Prostate gland (tissue), 2 donors: ENCODE results near the gene CDH13. TPM values are rescaled to one million over a fixed set of nuclear protein-coding genes. Genes with fewer than 3 reads are reported as not detected.

Experiments
- DNase-seq: peaks from one replicate; pipeline ENCODE4 v3.0.0-alpha.2; 2019; ENCODE audit warnings: low spot score
- H3K27ac ChIP-seq, 2 donors: fragments of 200-600 bp; sonication (generic); 2 replicates each; pipeline ENCODE4 v1.5.1; 2017 to 2019
- H3K27me3 ChIP-seq: fragments of 200-600 bp; sonication (generic); replicated peaks from 2 replicates; pipeline ENCODE4 v1.5.1; 2019; ENCODE audit not compliant: insufficient read depth
- H3K36me3 ChIP-seq, 2 donors: fragments of 200-600 bp; sonication (generic); 1 replicate in 1 of 2; 2 replicates in 1 of 2; pipeline versions ENCODE4 v1.5.1 to v1.8.1; 2017 to 2019
- H3K4me1 ChIP-seq: fragments of 200-600 bp; sonication (generic); replicated peaks from 2 replicates; pipeline ENCODE4 v1.5.1; 2019
- H3K4me3 ChIP-seq, 2 donors: fragments of 200-600 bp; sonication (generic); 2 replicates each; pipeline ENCODE4 v1.5.1; 2017 to 2019
- H3K9me3 ChIP-seq: fragments of 200-600 bp; sonication (generic); 2 replicates; pipeline ENCODE4 v1.5.1; 2017
- CTCF ChIP-seq, 4 experiments: fragments of 200-600 bp in 2 of 4; fragments of 450-650 bp in 2 of 4; sonication (generic) in 2 of 4; IDR thresholded peaks; 1 replicate in 3 of 4; 2 replicates in 1 of 4; pipeline ENCODE4 v1.5.1; 2016 to 2019; ENCODE audit warnings: antibody characterized with exemption in 4 of 4, mild to moderate bottlenecking in 2 of 4, moderate library complexity in 2 of 4
- POLR2A ChIP-seq: fragments of 450-650 bp; IDR thresholded peaks from one replicate; pipeline ENCODE4 v1.6.1; 2016; ENCODE audit warnings: antibody characterized with exemption, mild to moderate bottlenecking
- POLR2AphosphoS5 ChIP-seq: sonication (generic); formaldehyde crosslinking; IDR thresholded peaks from one replicate; pipeline ENCODE4 v1.6.1; 2017; ENCODE audit warnings: antibody characterized with exemption
- WGBS: methylation state at CpG from one replicate; pipeline ENCODE4 v1.1.5; 2018; 5-methylcytosine and 5-hydroxymethylcytosine counted together
- intact Hi-C: fragments of 100-400 bp; cut with DNase I; formaldehyde crosslinking; loops from one replicate; pipeline ENCODE4 v1.14.2; 2022
- total RNA-seq, 2 donors: library from RNA; depleted of rRNA; stranded (reverse); fragments of >200 nt; gene quantifications; one replicate each; pipeline ENCODE4 v1.1.0, GENCODE V29; 2016

CDH13 gene
- total RNA-seq, 2 donors from 2014 or later, result 20.6 to 23.0 TPM

- WGBS, result 64% methylated on average over 2 of the region's 2 CpGs
- no peak overlapping the region for H3K4me3 ChIP-seq
- no peak for DNase-seq
- no peak for TF ChIP-seq POLR2A
- no peak for TF ChIP-seq CTCF (IDR thresholded peaks at IDR 0.05)
- TF ChIP-seq POLR2AphosphoS5, result no peak
- no peaks in the 10 kb centered on the region for H3K9me3 ChIP-seq
- intact Hi-C loops, result no loop called here
- H3K27me3 ChIP-seq, result no peaks in the 10 kb centered on the region
- H3K27ac ChIP-seq, result no peak overlapping the region
- H3K4me1 ChIP-seq, result no peaks in the 10 kb centered on the region
- H3K36me3 ChIP-seq, result no peaks in the 10 kb centered on the region
Observed at GRCh38 chr16:83516931-83517330, 890.2 kb downstream of the CDH13 start.

DNA sequence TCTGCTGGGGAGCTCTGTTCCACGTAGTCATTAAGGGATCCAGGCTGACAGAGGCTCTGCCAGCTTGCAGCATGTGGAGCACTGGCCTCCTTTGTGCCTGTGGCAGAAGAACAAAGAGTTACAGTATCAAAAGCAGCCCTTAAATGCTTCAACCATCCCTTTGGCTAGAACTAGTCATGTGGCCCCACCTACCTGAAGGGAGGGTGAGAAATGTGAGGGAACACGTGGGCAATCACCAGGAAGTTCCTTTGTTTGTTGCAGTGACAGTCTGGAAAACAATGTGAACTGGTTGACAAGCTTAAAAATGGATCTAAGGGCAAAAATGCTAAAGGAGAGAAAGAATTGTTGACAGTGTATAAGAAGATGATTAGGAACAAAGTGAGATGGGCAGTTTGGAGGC lies 890.6 kb downstream of the CDH13 start:
- WGBS, result 48% methylated on average over 2 of the region's 2 CpGs
- no peak for DNase-seq
- H3K27ac ChIP-seq, result no peak overlapping the region
- TF ChIP-seq POLR2A (no peak), POLR2AphosphoS5 (no peak), CTCF (IDR thresholded peaks at IDR 0.05) (no peak)
- H3K4me3 ChIP-seq, result no peak overlapping the region
- no peaks in the 10 kb centered on the region for H3K36me3 ChIP-seq
- intact Hi-C loops, result no loop called here
- no peaks in the 10 kb centered on the region for H3K27me3 ChIP-seq
- no peaks in the 10 kb centered on the region for H3K9me3 ChIP-seq
- no peaks in the 10 kb centered on the region for H3K4me1 ChIP-seq

DNA sequence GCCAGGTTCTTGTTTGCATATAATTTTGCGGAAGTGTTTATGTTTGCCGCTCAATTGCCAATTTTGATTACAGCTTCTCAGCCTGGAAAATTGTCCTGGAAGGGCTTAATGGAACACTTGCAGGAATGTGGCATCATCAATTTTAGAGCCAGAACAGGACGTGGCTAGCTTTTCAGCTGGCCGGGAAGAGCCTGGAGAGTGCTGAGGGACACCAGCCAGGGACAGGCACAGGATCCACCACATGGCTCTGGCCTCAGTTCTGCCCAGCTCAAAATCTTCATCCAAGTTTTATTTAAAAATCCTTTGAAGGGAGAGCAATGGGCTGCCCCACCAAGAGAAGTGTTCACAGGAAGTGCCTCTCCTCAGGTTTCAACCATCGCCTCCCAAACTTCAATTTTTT lies 893.8 kb downstream of the CDH13 start:
- no peaks in the 10 kb centered on the region for H3K9me3 ChIP-seq
- no peak overlapping the region for H3K27ac ChIP-seq
- TF ChIP-seq POLR2A, result no peak
- no peak for TF ChIP-seq CTCF (IDR thresholded peaks at IDR 0.05)
- TF ChIP-seq POLR2AphosphoS5, result no peak
- intact Hi-C loops, result no loop called here
- 79% methylated on average over 5 of the region's 5 CpGs for WGBS
- DNase-seq, result no peak
- no peaks in the 10 kb centered on the region for H3K27me3 ChIP-seq
- H3K36me3 ChIP-seq, result no peaks in the 10 kb centered on the region
- no peaks in the 10 kb centered on the region for H3K4me1 ChIP-seq
- H3K4me3 ChIP-seq, result no peak overlapping the region

GRCh38 chr16:83530293-83530692 lies 903.5 kb downstream of the CDH13 start:
- no peak overlapping the region for H3K4me3 ChIP-seq
- TF ChIP-seq POLR2A (no peak), CTCF (IDR thresholded peaks at IDR 0.05) (no peak), POLR2AphosphoS5 (no peak)
- intact Hi-C loops, result no loop called here
- no peaks in the 10 kb centered on the region for H3K4me1 ChIP-seq
- H3K27ac ChIP-seq, result no peak overlapping the region
- 88% methylated on average over 3 of the region's 3 CpGs for WGBS
- H3K9me3 ChIP-seq, result no peaks in the 10 kb centered on the region
- no peaks in the 10 kb centered on the region for H3K27me3 ChIP-seq
- H3K36me3 ChIP-seq, result no peaks in the 10 kb centered on the region
- no peak for DNase-seq

DNA sequence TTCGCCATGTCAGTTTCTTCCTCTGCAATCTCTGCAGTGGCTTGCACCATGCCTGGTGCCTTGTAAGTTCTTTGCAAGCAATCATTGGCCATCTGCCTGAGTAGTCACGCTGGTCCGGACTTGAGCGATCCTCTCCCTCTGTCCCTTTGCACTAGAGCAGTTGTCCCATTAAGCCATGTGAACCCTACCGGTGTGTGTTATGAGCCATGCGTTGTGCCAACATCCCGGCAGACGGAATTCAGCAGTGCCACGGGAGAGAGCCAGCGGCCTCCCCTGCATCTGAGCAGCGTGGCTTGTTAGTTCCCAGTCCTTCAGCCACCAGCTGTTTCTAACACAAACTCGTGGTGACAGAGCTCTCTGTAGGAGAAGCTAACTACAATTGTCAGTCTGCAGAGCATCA lies 905.9 kb downstream of the CDH13 start:
- no peak for DNase-seq
- intact Hi-C loops, result no loop called here
- Histone ChIP-seq H3K27ac (no peak overlapping the region), H3K27me3 (no peaks in the 10 kb centered on the region), H3K36me3 (no peaks in the 10 kb centered on the region), H3K4me3 (no peak overlapping the region), H3K9me3 (no peaks in the 10 kb centered on the region), H3K4me1 (no peaks in the 10 kb centered on the region)
- TF ChIP-seq POLR2AphosphoS5, result no peak
- TF ChIP-seq CTCF (IDR thresholded peaks at IDR 0.05), result no peak
- TF ChIP-seq POLR2A, result no peak
- WGBS, result 46% methylated on average over 12 of the region's 12 CpGs
